ENCODE measurements around the gene VEZF1. TPM values are rescaled to one million over a fixed set of nuclear protein-coding genes. Genes with fewer than 3 reads are reported as not detected.
A peak's percentile ranks its signal among the peaks of the same experiment; 100 is the strongest.
"Not testable (repeated sequence)": the region's sequence is repeated elsewhere in the genome, so short reads cannot be mapped to it uniquely, and the experiment has no call there.

Gene VEZF1
- total RNA-seq, 1 donor from 2014 or later, result 30.3 TPM

DNA sequence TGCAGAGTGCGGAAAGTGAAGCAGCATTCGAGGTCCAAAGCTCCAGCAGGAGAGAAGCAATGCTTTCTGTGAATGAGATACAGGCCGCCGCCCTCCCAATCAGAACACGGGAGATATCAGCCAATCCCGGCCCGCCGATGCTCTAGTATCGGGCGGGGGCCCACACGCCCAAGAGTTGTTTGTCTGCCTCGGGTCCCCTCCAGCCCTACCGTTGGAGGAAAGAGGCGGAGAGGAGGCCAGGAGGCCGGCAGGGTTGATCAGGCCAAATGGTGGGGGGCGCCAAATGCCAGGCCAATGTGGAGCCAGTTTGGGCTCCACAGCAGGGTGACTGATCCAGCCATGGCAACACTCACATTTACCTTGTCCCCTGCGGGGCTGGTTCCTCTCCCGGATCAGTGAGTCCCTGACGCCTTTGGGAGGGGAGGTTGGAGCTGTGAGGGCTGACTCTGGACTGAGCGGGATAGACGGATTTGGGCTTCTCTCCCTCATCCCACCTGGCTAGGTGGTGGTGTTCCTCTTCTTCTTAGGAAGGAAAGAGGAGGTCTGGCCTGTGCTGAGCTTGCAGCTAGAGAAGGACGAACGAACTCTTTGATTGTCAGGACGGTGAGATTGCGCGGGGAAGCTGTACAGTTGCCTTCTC lies 22.4 kb downstream of the VEZF1 start:
- no peak overlapping the region for H3K4me3 ChIP-seq (ENCODE audit: low read length in 3 of 3)
- no peak overlapping the region for H3K27ac ChIP-seq (ENCODE audit: low read depth, low read length)
- H3K9me3 ChIP-seq (ENCODE audit: control insufficient read depth in 3 of 3, low read length in 3 of 3), result no peaks in the 10 kb centered on the region
- H3K27me3 ChIP-seq (ENCODE audit: control insufficient read depth in 3 of 3, insufficient read depth in 3 of 3, low read length in 3 of 3), result no peaks in the 10 kb centered on the region
- H3K4me1 ChIP-seq (ENCODE audit: control insufficient read depth in 3 of 3, insufficient read depth in 3 of 3, low read length in 3 of 3), result peaks cover 4 to 15% (median 5%) of the 10 kb centered on the region in 3 donors
- H3K36me3 ChIP-seq (ENCODE audit: control insufficient read depth in 3 of 3, insufficient read depth in 3 of 3, low read length in 3 of 3), result no peaks in the 10 kb centered on the region
- H3K9ac ChIP-seq (ENCODE audit: low read depth in 1 of 3, low read length in 3 of 3), result no peak overlapping the region

DNA sequence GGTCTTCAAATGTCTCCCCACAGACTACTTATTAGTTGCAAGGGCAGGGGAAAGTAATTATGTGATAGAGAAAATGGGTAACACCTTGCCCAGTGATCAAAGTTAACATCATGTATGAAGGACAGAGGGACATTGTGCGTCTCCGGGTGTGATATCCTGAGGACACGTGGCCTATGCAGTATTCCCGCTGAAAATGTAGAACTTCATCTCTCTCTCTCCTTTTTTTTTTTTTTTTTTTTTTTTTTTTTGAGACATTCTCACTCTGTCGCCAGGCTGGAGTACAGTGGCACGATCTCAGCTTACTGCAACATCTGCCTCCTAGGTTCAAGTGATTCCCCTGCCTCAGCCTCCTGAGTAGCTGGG lies 24.9 kb downstream of the VEZF1 start:
- Histone ChIP-seq H3K4me1 (ENCODE audit: control insufficient read depth in 3 of 3, insufficient read depth in 3 of 3, low read length in 3 of 3) (peaks cover 1 to 15% (median 5%) of the 10 kb centered on the region in 3 donors), H3K4me3 (ENCODE audit: low read length in 3 of 3) (no peak overlapping the region), H3K27me3 (ENCODE audit: control insufficient read depth in 3 of 3, insufficient read depth in 3 of 3, low read length in 3 of 3) (no peaks in the 10 kb centered on the region), H3K9ac (ENCODE audit: low read depth in 1 of 3, low read length in 3 of 3) (no peak overlapping the region), H3K9me3 (ENCODE audit: control insufficient read depth in 3 of 3, low read length in 3 of 3) (no peaks in the 10 kb centered on the region), H3K27ac (ENCODE audit: low read depth, low read length) (no peak overlapping the region), H3K36me3 (ENCODE audit: control insufficient read depth in 3 of 3, insufficient read depth in 3 of 3, low read length in 3 of 3) (no peaks in the 10 kb centered on the region)

DNA sequence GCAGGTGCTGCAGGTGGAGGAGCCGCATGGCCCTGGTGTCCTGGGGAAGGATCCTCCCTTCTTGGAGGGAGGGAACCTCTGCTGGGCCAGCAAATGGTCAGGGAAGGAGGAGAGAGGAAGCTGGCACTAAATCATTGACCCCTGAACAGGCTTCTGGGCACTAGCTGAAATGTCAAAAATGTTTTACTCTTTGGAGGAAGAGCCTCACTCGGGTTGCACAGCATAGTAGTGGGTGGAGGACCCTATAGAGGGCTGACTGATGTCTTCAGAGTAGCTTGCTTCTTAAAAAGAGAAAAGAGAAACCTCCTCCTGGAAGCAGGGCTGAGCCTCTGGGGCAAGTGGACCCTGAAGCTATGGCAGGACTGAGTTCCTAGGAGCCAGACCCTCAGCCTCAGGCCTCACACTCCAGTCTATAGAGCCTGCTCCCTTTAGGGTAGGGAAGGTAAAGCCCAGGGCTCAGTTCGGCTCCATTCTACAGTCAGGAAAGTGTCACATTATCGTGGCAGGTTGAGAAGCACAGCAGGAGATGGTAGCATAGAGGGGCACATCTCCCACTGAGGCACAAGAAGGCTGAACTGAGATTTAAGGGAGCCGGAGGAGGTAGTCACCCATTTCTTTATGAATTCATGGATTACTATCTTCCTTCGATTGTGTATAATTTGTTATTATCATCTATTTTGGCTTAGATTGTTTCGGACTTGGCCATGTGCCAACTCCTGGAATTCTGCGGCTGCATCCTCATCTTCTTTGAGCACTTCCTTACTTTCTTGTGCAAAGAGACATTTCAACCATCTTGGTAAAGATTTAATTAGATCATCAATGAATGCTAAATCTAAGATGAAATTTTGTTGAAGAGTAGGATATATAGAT lies 25.5 kb downstream of the VEZF1 start:
- no peaks in the 10 kb centered on the region for H3K9me3 ChIP-seq (ENCODE audit: control insufficient read depth in 3 of 3, low read length in 3 of 3)
- H3K27ac ChIP-seq (ENCODE audit: low read depth, low read length), result no peak overlapping the region
- peaks cover 1 to 19% (median 5%) of the 10 kb centered on the region in 3 donors for H3K4me1 ChIP-seq (ENCODE audit: control insufficient read depth in 3 of 3, insufficient read depth in 3 of 3, low read length in 3 of 3)
- no peaks in the 10 kb centered on the region for H3K27me3 ChIP-seq (ENCODE audit: control insufficient read depth in 3 of 3, insufficient read depth in 3 of 3, low read length in 3 of 3)
- H3K9ac ChIP-seq (ENCODE audit: low read depth in 1 of 3, low read length in 3 of 3), result no peak overlapping the region
- no peaks in the 10 kb centered on the region for H3K36me3 ChIP-seq (ENCODE audit: control insufficient read depth in 3 of 3, insufficient read depth in 3 of 3, low read length in 3 of 3)
- no peak overlapping the region for H3K4me3 ChIP-seq (ENCODE audit: low read length in 3 of 3)

DNA sequence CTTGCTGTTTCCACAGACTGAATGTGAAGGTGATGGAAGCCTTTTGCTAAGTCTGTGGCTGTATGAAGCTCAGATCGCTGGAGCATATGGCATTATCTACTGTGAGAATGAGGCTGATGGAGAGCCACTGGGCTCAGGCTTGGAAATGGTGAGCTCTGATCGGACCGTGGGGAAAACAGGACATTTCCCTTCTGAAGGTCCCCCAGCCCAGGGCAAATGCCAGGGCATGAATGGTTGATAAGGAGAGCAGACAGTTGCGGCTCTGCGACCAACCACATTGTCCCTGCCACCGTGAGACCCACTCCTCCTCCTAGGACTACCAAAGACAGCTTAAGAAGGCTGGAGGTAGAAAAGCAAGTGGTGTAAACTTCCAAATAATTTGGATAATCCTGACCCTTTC lies 28.1 kb downstream of the VEZF1 start:
- H3K9ac ChIP-seq (ENCODE audit: low read depth in 1 of 3, low read length in 3 of 3), result no peak overlapping the region
- H3K36me3 ChIP-seq (ENCODE audit: control insufficient read depth in 3 of 3, insufficient read depth in 3 of 3, low read length in 3 of 3), result no peaks in the 10 kb centered on the region
- H3K27me3 ChIP-seq (ENCODE audit: control insufficient read depth in 3 of 3, insufficient read depth in 3 of 3, low read length in 3 of 3), result no peaks in the 10 kb centered on the region
- no peaks in the 10 kb centered on the region for H3K9me3 ChIP-seq (ENCODE audit: control insufficient read depth in 3 of 3, low read length in 3 of 3)
- no peak overlapping the region for H3K27ac ChIP-seq (ENCODE audit: low read depth, low read length)
- H3K4me1 ChIP-seq (ENCODE audit: control insufficient read depth in 3 of 3, insufficient read depth in 3 of 3, low read length in 3 of 3), result peaks cover 16 to 20% (median 18%) of the 10 kb centered on the region in 3 donors
- no peak overlapping the region for H3K4me3 ChIP-seq (ENCODE audit: low read length in 3 of 3)

DNA sequence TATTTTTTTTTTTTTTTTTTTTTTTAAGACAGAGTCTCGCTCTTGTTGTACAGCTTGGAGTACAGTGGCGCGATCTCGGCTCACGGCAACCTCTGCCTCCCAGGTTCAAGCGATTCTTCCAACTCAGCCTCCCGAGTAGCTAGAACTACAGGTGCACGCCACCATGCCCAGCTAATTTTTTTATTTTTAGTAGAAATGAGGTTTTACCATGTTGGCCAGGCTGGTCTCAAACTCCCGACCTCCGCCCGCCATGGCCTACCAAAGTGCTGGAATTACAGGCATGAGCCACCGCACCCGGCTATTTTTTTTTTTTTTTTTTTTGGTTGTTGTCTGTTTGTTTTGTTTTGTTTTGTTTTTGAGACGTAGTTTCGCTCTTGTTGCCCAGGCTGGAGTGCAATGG lies 29.7 kb downstream of the VEZF1 start:
- not testable (repeated sequence) for H3K4me3 ChIP-seq (ENCODE audit: low read length in 3 of 3); H3K9ac ChIP-seq (ENCODE audit: low read depth in 1 of 3, low read length in 3 of 3); H3K36me3 ChIP-seq (ENCODE audit: control insufficient read depth in 3 of 3, insufficient read depth in 3 of 3, low read length in 3 of 3); H3K9me3 ChIP-seq (ENCODE audit: control insufficient read depth in 3 of 3, low read length in 3 of 3); H3K27ac ChIP-seq (ENCODE audit: low read depth, low read length); H3K27me3 ChIP-seq (ENCODE audit: control insufficient read depth in 3 of 3, insufficient read depth in 3 of 3, low read length in 3 of 3)
- H3K4me1 ChIP-seq (ENCODE audit: control insufficient read depth in 3 of 3, insufficient read depth in 3 of 3, low read length in 3 of 3), result peaks cover 25 to 29% (median 27%) of the 10 kb centered on the region in 3 donors

DNA sequence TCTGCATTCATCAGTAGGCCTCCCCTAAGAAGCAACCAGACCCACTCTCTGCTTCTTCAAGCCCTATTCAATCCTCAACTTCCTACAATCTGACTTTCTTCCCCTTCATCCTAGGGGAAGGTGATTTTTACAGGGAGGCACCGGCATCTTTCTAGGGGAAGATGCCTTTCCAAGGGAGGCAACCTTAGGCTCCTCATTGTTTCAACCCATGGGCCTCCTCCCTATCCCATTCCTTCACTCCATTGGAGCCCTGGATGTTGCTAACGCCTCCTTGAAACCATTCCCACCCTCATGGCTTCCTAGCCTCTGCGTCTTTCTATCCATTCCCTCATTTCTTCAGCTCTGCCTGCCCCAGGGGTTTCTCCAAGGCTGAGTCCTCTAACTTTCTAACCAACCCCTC lies 30.2 kb downstream of the VEZF1 start:
- Histone ChIP-seq H3K4me1 (ENCODE audit: control insufficient read depth in 3 of 3, insufficient read depth in 3 of 3, low read length in 3 of 3) (peaks cover 30 to 34% (median 32%) of the 10 kb centered on the region in 3 donors), H3K27ac (ENCODE audit: low read depth, low read length) (no peak overlapping the region), H3K36me3 (ENCODE audit: control insufficient read depth in 3 of 3, insufficient read depth in 3 of 3, low read length in 3 of 3) (peaks cover 0 to 2% (median 0%) of the 10 kb centered on the region in 3 donors), H3K27me3 (ENCODE audit: control insufficient read depth in 3 of 3, insufficient read depth in 3 of 3, low read length in 3 of 3) (no peaks in the 10 kb centered on the region), H3K9ac (ENCODE audit: low read depth in 1 of 3, low read length in 3 of 3) (no peak overlapping the region), H3K9me3 (ENCODE audit: control insufficient read depth in 3 of 3, low read length in 3 of 3) (no peaks in the 10 kb centered on the region), H3K4me3 (ENCODE audit: low read length in 3 of 3) (no peak overlapping the region)

DNA sequence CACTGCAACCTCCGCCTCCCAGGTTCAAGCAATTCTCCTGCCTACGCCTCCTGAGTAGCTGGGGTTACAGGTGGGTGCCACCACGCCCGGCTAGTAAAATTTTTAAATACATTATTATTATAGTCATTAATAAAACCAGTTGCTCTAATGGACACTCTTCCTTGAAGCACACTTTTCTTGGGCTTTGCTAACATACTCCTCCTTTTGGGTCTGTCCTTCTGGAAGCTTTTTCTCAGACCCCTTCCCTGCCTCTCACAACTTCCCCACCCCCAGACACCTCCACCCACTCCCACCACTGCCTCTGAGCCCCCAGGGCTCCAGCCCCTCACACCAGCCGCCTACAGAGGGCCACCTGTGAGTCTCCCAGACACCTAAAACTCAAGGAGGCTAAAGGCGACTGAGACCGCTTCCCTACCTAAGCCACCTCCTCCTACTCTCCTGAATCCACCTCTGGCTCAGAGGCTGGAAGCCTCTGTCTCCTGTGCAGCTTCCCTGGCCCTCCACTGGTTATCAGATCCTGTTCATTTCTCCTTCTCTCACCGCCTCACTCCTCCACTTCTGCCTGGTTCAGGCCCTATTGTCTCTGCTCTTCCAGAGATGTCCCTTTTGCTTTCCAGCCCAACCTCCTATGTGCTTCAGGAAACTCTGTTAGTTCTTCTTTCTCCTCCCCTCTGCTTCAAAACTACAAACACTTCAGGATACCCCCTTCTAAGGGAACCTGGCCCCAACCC lies 30.8 kb downstream of the VEZF1 start:
- Histone ChIP-seq H3K36me3 (ENCODE audit: control insufficient read depth in 3 of 3, insufficient read depth in 3 of 3, low read length in 3 of 3) (peaks cover 0 to 2% (median 0%) of the 10 kb centered on the region in 3 donors), H3K9ac (ENCODE audit: low read depth in 1 of 3, low read length in 3 of 3) (no peak overlapping the region), H3K4me3 (ENCODE audit: low read length in 3 of 3) (no peak overlapping the region), H3K4me1 (ENCODE audit: control insufficient read depth in 3 of 3, insufficient read depth in 3 of 3, low read length in 3 of 3) (peaks cover 36 to 40% (median 38%) of the 10 kb centered on the region in 3 donors), H3K9me3 (ENCODE audit: control insufficient read depth in 3 of 3, low read length in 3 of 3) (no peaks in the 10 kb centered on the region), H3K27ac (ENCODE audit: low read depth, low read length) (no peak overlapping the region), H3K27me3 (ENCODE audit: control insufficient read depth in 3 of 3, insufficient read depth in 3 of 3, low read length in 3 of 3) (no peaks in the 10 kb centered on the region)

DNA sequence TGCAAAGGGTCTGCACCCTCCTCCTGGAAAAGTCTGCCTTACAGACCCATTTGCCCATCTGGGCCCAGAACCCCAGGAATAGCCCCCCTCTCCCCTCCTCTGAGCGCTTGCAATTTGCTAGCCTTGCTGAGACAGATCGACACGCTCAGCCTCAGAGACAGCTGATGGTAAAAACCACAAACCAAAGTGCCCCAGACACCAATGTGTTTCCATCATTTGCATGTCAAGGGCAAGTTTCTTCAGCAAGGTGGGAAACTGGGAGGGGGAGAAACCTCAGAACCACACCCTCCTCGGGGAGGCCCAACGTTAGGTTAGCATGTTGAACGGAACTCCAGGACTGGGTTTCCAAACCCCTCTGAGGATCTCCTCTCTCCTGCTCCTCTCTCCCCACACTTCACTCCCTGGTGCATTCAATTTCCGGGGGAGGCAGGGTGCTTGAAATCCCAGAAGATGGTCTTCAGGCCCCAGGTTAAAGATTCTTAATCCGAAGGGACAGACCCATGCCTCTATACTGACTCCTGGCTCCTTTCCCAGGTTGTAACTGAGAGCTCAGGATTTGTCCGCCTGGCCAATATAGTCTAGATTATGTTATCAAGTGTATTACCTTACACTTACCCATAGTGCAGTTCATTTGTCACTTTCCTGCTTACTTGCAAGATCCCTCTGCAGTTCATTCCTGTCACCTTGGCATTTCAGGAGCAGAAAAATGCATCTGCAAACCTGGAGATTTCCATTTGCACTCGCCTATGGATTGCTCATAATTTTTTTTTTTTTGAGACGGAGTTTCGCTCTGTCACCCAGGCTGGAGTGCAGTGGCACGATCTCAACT lies 31.5 kb downstream of the VEZF1 start:
- H3K27ac ChIP-seq (ENCODE audit: low read depth, low read length), result no peak overlapping the region
- peak overlapping the region in 2 of 3 donors; percentile 79 to 86 for H3K4me3 ChIP-seq (ENCODE audit: low read length in 3 of 3)
- peak overlapping the region; percentile 36 to 89 (median 80) for H3K9ac ChIP-seq (ENCODE audit: low read depth in 1 of 3, low read length in 3 of 3)
- no peaks in the 10 kb centered on the region for H3K27me3 ChIP-seq (ENCODE audit: control insufficient read depth in 3 of 3, insufficient read depth in 3 of 3, low read length in 3 of 3)
- peaks cover 41 to 45% (median 45%) of the 10 kb centered on the region in 3 donors for H3K4me1 ChIP-seq (ENCODE audit: control insufficient read depth in 3 of 3, insufficient read depth in 3 of 3, low read length in 3 of 3)
- H3K36me3 ChIP-seq (ENCODE audit: control insufficient read depth in 3 of 3, insufficient read depth in 3 of 3, low read length in 3 of 3), result peaks cover 0 to 2% (median 0%) of the 10 kb centered on the region in 3 donors
- H3K9me3 ChIP-seq (ENCODE audit: control insufficient read depth in 3 of 3, low read length in 3 of 3), result no peaks in the 10 kb centered on the region

DNA sequence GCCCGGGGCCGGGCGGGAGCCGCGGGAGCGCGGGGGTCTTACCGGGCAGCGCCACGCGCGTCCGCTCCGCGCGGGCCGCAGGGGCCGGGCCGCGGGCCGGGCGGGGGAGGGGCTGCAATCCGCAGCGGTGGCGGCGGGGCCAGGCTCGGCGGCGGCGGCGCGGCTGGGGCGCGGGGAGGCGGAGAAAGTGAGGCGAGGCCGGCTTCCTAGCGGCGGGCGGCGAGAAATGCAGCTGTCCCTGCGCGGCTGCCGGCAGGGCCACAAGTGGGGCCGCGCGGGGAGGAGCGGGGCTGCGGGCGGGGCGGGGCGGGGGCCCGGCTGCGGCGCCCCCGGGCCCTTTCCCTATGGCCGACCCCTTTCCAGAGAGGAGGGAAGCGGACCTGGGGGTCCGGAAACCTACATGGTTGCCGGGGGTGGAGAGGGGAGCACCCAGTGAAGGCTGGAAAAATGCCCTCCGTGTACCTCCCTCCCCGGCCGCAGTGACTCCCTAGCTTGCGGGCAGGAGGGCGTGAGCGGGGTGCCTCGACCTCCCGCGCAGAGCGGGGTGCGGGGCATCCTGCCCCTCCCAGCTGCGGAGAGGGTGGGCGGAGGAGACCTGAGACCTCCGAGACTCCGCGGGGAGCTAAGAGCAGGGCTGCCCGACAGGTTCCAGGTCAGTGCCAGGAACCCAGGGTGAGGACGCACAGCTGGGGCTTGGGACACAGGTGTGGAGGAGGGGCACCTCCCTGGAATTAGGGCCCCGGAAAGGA lies 32.7 kb downstream of the VEZF1 start, which contains the start of gene CUEDC1:
Gene CUEDC1, minus strand, starts transcription at position 230 of the 749 bp plus-strand sequence. CDS start 69,848 bp downstream, outside the sequence.
- Histone ChIP-seq H3K4me1 (ENCODE audit: control insufficient read depth in 3 of 3, insufficient read depth in 3 of 3, low read length in 3 of 3) (peaks cover 49 to 56% (median 52%) of the 10 kb centered on the region in 3 donors), H3K4me3 (ENCODE audit: low read length in 3 of 3) (peak within 1 kb of the TSS; percentile 68 to 86 (median 79)), H3K27me3 (ENCODE audit: control insufficient read depth in 3 of 3, insufficient read depth in 3 of 3, low read length in 3 of 3) (no peaks in the 10 kb centered on the region)

More for the DNA sequence above, 32.7 kb downstream of the VEZF1 start, which contains the start of gene CUEDC1:
- no peaks in the 10 kb centered on the region for H3K9me3 ChIP-seq (ENCODE audit: control insufficient read depth in 3 of 3, low read length in 3 of 3)
- peak within 1 kb of the TSS; percentile 90 for H3K27ac ChIP-seq (ENCODE audit: low read depth, low read length)
- peaks cover 0 to 2% (median 0%) of the 10 kb centered on the region in 3 donors for H3K36me3 ChIP-seq (ENCODE audit: control insufficient read depth in 3 of 3, insufficient read depth in 3 of 3, low read length in 3 of 3)
- peak within 1 kb of the TSS; percentile 85 to 89 (median 88) for H3K9ac ChIP-seq (ENCODE audit: low read depth in 1 of 3, low read length in 3 of 3)

Measured in skeletal muscle tissue (tissue), 4 donors.